Heart right ventricle (tissue), 16 donors: ENCODE data around the gene USP17L13. TPM values are rescaled to one million over a fixed set of nuclear protein-coding genes. Genes with fewer than 3 reads are reported as not detected.
A peak's percentile ranks its signal among the peaks of the same experiment; 100 is the strongest.
"Not testable (repeated sequence)": the region's sequence is repeated elsewhere in the genome, so short reads cannot be mapped to it uniquely, and the experiment has no call there.

Source experiments
- ATAC-seq, 8 donors: fragments of 200-7000 bp; cut with Tn5 transposase; one replicate each; pipeline ENCODE4 v1.9.1; 2020; ENCODE audit warnings: mild to moderate bottlenecking in 8 of 8, moderate library complexity in 8 of 8, moderate number of reproducible peaks in 1 of 8
- DNase-seq, 2 donors: peaks; one replicate each; pipeline ENCODE4 v3.0.0-alpha.2; 2020
- H3K27ac ChIP-seq, 10 donors: fragments of 200-600 bp; sonication (generic) in 2 of 10; one replicate each; pipeline versions ENCODE4 v1.5.0 to v1.8.0; 2020 to 2022; ENCODE audit warnings: mild to moderate bottlenecking in 3 of 10
- H3K27me3 ChIP-seq, 7 donors: fragments of 200-600 bp; one replicate each; pipeline ENCODE4 v1.8.0; 2021 to 2022; ENCODE audit warnings: mild to moderate bottlenecking in 2 of 7
- H3K36me3 ChIP-seq, 9 donors: fragments of 200-600 bp; sonication (generic) in 1 of 9; one replicate each; pipeline versions ENCODE4 v1.5.0 to v1.8.0; 2020 to 2022; ENCODE audit warnings: mild to moderate bottlenecking in 2 of 9
- H3K4me1 ChIP-seq, 9 donors: fragments of 200-600 bp; sonication (generic) in 1 of 9; one replicate each; pipeline versions ENCODE4 v1.5.0 to v1.8.0; 2020 to 2022; ENCODE audit warnings: mild to moderate bottlenecking in 4 of 9
- H3K4me3 ChIP-seq, 10 donors: fragments of 200-600 bp; sonication (generic) in 2 of 10; one replicate each; pipeline versions ENCODE4 v1.5.0 to v1.8.0; 2020 to 2022; ENCODE audit warnings: mild to moderate bottlenecking in 7 of 10, moderate library complexity in 2 of 10
- H3K9me3 ChIP-seq, 11 donors: fragments of 200-600 bp in 10 of 11; sonication (generic) in 2 of 11; one replicate each; pipeline versions ENCODE4 v1.5.0 to v1.8.0; 2013 to 2022; ENCODE audit warnings: mild to moderate bottlenecking in 2 of 11, control low read depth in 1 of 11, moderate library complexity in 1 of 11
- WGBS, 2 donors: extraction: QIAGEN DNeasy Blood & Tissue Kit; methylation state at CpG; one replicate each; pipeline ENCODE4 v1.1.7; 2013; ENCODE audit warnings: inconsistent platforms in 1 of 2; 5-methylcytosine and 5-hydroxymethylcytosine counted together
- intact Hi-C, 10 donors: fragments of 100-400 bp; cut with DNase I; formaldehyde crosslinking; loops; one replicate each; pipeline versions ENCODE4 v1.11.1 to v1.14.2; 2022
- polyA plus RNA-seq, 2 donors: library from polyadenylated mRNA; stranded (reverse); fragments of 200-250 nt; gene quantifications; one replicate each; pipeline ENCODE4 v1.2.3, GENCODE V29; 2013
- total RNA-seq, 10 donors: library from RNA; stranded (reverse); fragmentation: NEBNext Ultra II Directional in 3 of 10; extraction: Animal tissue kit (Norgen Biotek cat#: 25700) in 3 of 10; gene quantifications; one replicate each; pipeline versions ENCODE4 v1.2.1 to v1.2.4, GENCODE V29; 2021 to 2023
- donor health status: Arrhythmogenic right ventricular cardiomyopathy.
- donor health status: ischemic (EF 13 %, LVEDD 7.1; RV severe dilation, severe dysfunction).
- donor health status: healthy with polysubstance abuse.
- donor health status: DM: no; HTN: yes; CAD: no.
- donor health status: DM: no; HTN: no; CAD: no.
- donor health status: ischemic (EF 25% LVEDD 6.9; RV normal size, moderate dysfunction).
- donor health status: ischemic (EF 25% LVEDD 5.7; RV mildly dilated, moderate dysfunction).
- donor health status: healthy.
- donor health status: DM: yes; HTN: yes; CAD: no.
- donor health status: Ischemic cardiomyopathy.
- donor health status: ischemic (EF 35%, LVEDD 5.7; RV mildly dilated, moderate dysfunction).
- donor health status: nonischemic (EF 11% LVEDD 7.7; RV severe dilation, severe dysfunction).
- donor health status: DM: yes; HTN: yes; CAD: no.
- donor health status: PGD.
- donor health status: ischemic (EF 29% LVEDD 5.4; RV normal size, mild dysfunction).
- donor health status: nonischemic (EF 23%, LVEDD 6.1; RV moderate dilation, normal function).

The USP17L13 gene
- total and polyA plus RNA-seq, 12 donors = not detected

GRCh38 chr4:9253078-9253477 is 28.4 kb downstream of the USP17L13 start, which contains the start of gene USP17L19:
Gene USP17L19 (plus strand): TSS chr4:9253378. CDS start chr4:9253378, 0 bp downstream.
- H3K27ac ChIP-seq, DNase-seq, intact Hi-C loops, H3K4me1 ChIP-seq, H3K4me3 ChIP-seq, H3K27me3 ChIP-seq, ATAC-seq, H3K9me3 ChIP-seq, H3K36me3 ChIP-seq: not testable (repeated sequence)
- no CpG with 5 or more reads among the region's 13 CpGs for WGBS, 2 donors

- DNase-seq, H3K27me3 ChIP-seq, H3K27ac ChIP-seq, intact Hi-C loops, H3K36me3 ChIP-seq, H3K9me3 ChIP-seq, H3K4me1 ChIP-seq, H3K4me3 ChIP-seq, ATAC-seq: not testable (repeated sequence)
- WGBS, 2 donors = no CpG with 5 or more reads among the region's 15 CpGs
Measured at GRCh38 chr4:9257824-9258223, 33.1 kb downstream of the USP17L13 start, which contains the start of gene USP17L20. Gene USP17L20 (plus strand): TSS chr4:9258124. CDS start chr4:9258124, 0 bp downstream.

GRCh38 chr4:9262572-9262971 is 37.9 kb downstream of the USP17L13 start, which contains the start of gene USP17L21:
Gene USP17L21 (plus strand): TSS chr4:9262872. CDS start chr4:9262872, 0 bp downstream.
- intact Hi-C loops, H3K27me3 ChIP-seq, ATAC-seq, H3K9me3 ChIP-seq, DNase-seq, H3K27ac ChIP-seq, H3K36me3 ChIP-seq, H3K4me3 ChIP-seq, H3K4me1 ChIP-seq: not testable (repeated sequence)
- no CpG with 5 or more reads among the region's 13 CpGs for WGBS, 2 donors

- H3K36me3 ChIP-seq, H3K4me1 ChIP-seq, H3K9me3 ChIP-seq, H3K4me3 ChIP-seq, H3K27ac ChIP-seq, H3K27me3 ChIP-seq, intact Hi-C loops, ATAC-seq, DNase-seq: not testable (repeated sequence)
- WGBS, 2 donors = no CpG with 5 or more reads among the region's 15 CpGs
Measured at GRCh38 chr4:9267319-9267718, 42.6 kb downstream of the USP17L13 start, which contains the start of gene USP17L22. Gene USP17L22 (plus strand): TSS chr4:9267619. CDS start chr4:9267619, 0 bp downstream.

- H3K9me3 ChIP-seq, H3K36me3 ChIP-seq, H3K4me3 ChIP-seq, H3K4me1 ChIP-seq, ATAC-seq, H3K27ac ChIP-seq, intact Hi-C loops, H3K27me3 ChIP-seq: not testable (repeated sequence)
- 79 to 86% methylated on average over 4 to 5 of the region's 10 CpGs for WGBS, 2 donors
- peak; percentile 5 to 35 for DNase-seq
Measured at GRCh38 chr4:9271719-9272118, 47.0 kb downstream of the USP17L13 start.

Other genes with a start within 250 kb of the USP17L13 start
- not detected for gene FAM90A26, start 54.5 kb upstream of the USP17L13 start, total RNA-seq
- not detected for gene FAM90A26, start 54.5 kb upstream of the USP17L13 start, polyA plus RNA-seq
- not detected for gene USP17L10, start 14.2 kb upstream of the USP17L13 start, total RNA-seq
- not detected for gene USP17L10, start 14.2 kb upstream of the USP17L13 start, polyA plus RNA-seq
- not detected for gene USP17L11, start 9.5 kb upstream of the USP17L13 start, total RNA-seq
- gene USP17L11, start 9.5 kb upstream of the USP17L13 start, polyA plus RNA-seq = not detected
- not detected for gene USP17L12, start 4.7 kb upstream of the USP17L13 start, total RNA-seq
- not detected for gene USP17L12, start 4.7 kb upstream of the USP17L13 start, polyA plus RNA-seq
- gene USP17L15, start 9.5 kb downstream of the USP17L13 start, total RNA-seq = not detected
- gene USP17L15, start 9.5 kb downstream of the USP17L13 start, polyA plus RNA-seq = not detected
- gene USP17L17, start 19.0 kb downstream of the USP17L13 start, total RNA-seq = not detected
- gene USP17L17, start 19.0 kb downstream of the USP17L13 start, polyA plus RNA-seq = not detected
- gene USP17L18, start 23.7 kb downstream of the USP17L13 start, total RNA-seq = not detected
- not detected for gene USP17L18, start 23.7 kb downstream of the USP17L13 start, polyA plus RNA-seq
- not detected for gene USP17L19, start 28.5 kb downstream of the USP17L13 start, total RNA-seq
- gene USP17L19, start 28.5 kb downstream of the USP17L13 start, polyA plus RNA-seq = not detected
- gene USP17L20, start 33.2 kb downstream of the USP17L13 start, total RNA-seq = not detected
- not detected for gene USP17L20, start 33.2 kb downstream of the USP17L13 start, polyA plus RNA-seq
- not detected for gene USP17L21, start 38.0 kb downstream of the USP17L13 start, total RNA-seq
- gene USP17L21, start 38.0 kb downstream of the USP17L13 start, polyA plus RNA-seq = not detected
- gene USP17L22, start 42.7 kb downstream of the USP17L13 start, total RNA-seq = not detected
- not detected for gene USP17L22, start 42.7 kb downstream of the USP17L13 start, polyA plus RNA-seq
- gene USP17L24, start 100.3 kb downstream of the USP17L13 start, total RNA-seq = not detected
- not detected for gene USP17L24, start 100.3 kb downstream of the USP17L13 start, polyA plus RNA-seq
- gene USP17L25, start 105.0 kb downstream of the USP17L13 start, total RNA-seq = not detected
- not detected for gene USP17L25, start 105.0 kb downstream of the USP17L13 start, polyA plus RNA-seq
- gene USP17L26, start 109.8 kb downstream of the USP17L13 start, total RNA-seq = not detected
- gene USP17L26, start 109.8 kb downstream of the USP17L13 start, polyA plus RNA-seq = not detected
- gene USP17L5, start 114.5 kb downstream of the USP17L13 start, total RNA-seq = not detected
- gene USP17L5, start 114.5 kb downstream of the USP17L13 start, polyA plus RNA-seq = not detected
- not detected for gene USP17L27, start 119.3 kb downstream of the USP17L13 start, total RNA-seq
- gene USP17L27, start 119.3 kb downstream of the USP17L13 start, polyA plus RNA-seq = not detected
- gene USP17L28, start 124.0 kb downstream of the USP17L13 start, total RNA-seq = not detected
- gene USP17L28, start 124.0 kb downstream of the USP17L13 start, polyA plus RNA-seq = not detected
- not detected for gene USP17L29, start 128.7 kb downstream of the USP17L13 start, total RNA-seq
- not detected for gene USP17L29, start 128.7 kb downstream of the USP17L13 start, polyA plus RNA-seq
- not detected for gene USP17L30, start 138.2 kb downstream of the USP17L13 start, total RNA-seq
- gene USP17L30, start 138.2 kb downstream of the USP17L13 start, polyA plus RNA-seq = not detected
- not detected for gene DEFB131A, start 219.5 kb downstream of the USP17L13 start, total RNA-seq
- gene DEFB131A, start 219.5 kb downstream of the USP17L13 start, polyA plus RNA-seq = not detected